Activated naive CD8-positive, alpha-beta T cell treated with anti-CD3 and anti-CD28 coated beads, Interleukin-2, amount 10 ng/mL, durations not matched to agents 7 days and 5 days (primary cell): ENCODE measurements around the gene PIAS1. TPM values are rescaled to one million over a fixed set of nuclear protein-coding genes. Genes with fewer than 3 reads are reported as not detected.
"Not testable (repeated sequence)": the region's sequence is repeated elsewhere in the genome, so short reads cannot be mapped to it uniquely, and the experiment has no call there.

ENCODE experiments used
- ATAC-seq: fragments of 150-1000 bp; cut with Tn5 transposase; one replicate; pipeline ENCODE4 v1.10.0; 2021; ENCODE audit warnings: low read depth, moderate library complexity
- POLR2A ChIA-PET: fragments of 350-600 bp; sonication (Branson Sonifier 250); formaldehyde crosslinking; loops from one replicate; lab custom pipeline; 2021; ENCODE audit warnings: antibody characterized with exemption; lab: Charles Lee
- DNase-seq: peaks from one replicate; pipeline ENCODE4 v3.0.0; 2021
- H3K27ac Mint-ChIP-seq: one replicate; pipeline ENCODE4 v1.8.0; 2022; ENCODE audit warnings: mild to moderate bottlenecking, mixed read lengths
- H3K27me3 Mint-ChIP-seq: one replicate; pipeline ENCODE4 v1.8.0; 2022; ENCODE audit warnings: mild to moderate bottlenecking, moderate library complexity, mixed read lengths
- H3K36me3 Mint-ChIP-seq: one replicate; pipeline ENCODE4 v1.8.0; 2021; ENCODE audit warnings: mild to moderate bottlenecking, mixed read lengths
- H3K4me1 Mint-ChIP-seq: one replicate; pipeline ENCODE4 v1.8.0; 2021; ENCODE audit warnings: mixed read lengths
- H3K4me3 Mint-ChIP-seq: one replicate; pipeline ENCODE4 v1.8.0; 2022; ENCODE audit warnings: mild to moderate bottlenecking, moderate library complexity, mixed read lengths
- H3K9me3 Mint-ChIP-seq: one replicate; pipeline ENCODE4 v1.8.0; 2021; ENCODE audit warnings: mixed read lengths
- total RNA-seq, 2 experiments: library from RNA; stranded (reverse); gene quantifications; one replicate each; pipeline ENCODE4 v1.2.3, GENCODE V29; 2021

Gene PIAS1
- total RNA-seq, 2 experiments from 2014 or later = 53.8 to 54.3 TPM

DNA sequence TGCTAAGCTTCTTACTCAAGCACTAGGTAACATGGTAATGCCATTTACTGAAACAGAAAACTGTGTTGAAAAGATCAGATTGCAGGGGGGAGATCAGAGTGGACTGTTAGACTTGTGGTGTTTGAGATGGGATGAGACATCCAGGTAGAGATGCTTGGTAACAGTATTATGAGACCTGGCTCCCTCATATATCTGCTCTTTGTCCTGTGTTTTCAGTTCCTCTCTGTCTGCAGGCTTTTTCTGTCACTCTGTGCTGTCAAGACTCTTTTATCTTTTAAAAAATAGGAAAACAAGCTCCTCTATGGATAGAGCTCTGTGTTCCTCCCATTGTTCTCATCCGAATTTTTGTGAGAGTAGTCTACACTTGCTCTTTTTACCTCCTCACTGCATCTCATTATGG, 103.0 kb downstream of the PIAS1 start:
- POLR2A ChIA-PET = no interaction called here
- ATAC-seq (no peak), DNase-seq (no peak)

DNA sequence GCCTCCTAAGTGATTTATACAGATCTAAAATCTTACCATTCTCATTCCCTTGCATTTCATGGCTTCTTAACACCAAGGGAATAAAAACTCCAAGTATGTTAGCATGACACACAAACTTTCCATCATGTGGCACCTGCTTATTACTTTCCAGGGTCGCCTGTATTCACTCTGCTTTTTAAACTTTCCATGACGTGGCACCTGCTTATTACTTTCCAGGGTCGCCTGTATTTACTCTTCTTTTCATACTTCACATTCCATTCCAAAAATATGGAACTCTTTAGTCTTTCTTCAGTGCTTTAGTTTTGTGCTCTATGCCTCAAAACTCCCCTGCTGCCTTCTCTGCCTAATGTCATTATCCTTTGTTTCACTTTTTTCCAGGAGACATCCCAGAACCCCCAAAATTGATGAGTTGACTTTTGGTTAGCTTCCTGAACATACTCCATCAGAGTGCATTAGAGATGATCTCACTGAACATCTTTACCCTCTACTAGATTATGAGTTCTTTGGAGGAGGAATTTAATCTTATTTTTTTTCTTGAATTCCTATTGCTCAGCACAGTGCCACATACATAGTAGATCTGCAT, 104.0 kb downstream of the PIAS1 start:
- POLR2A ChIA-PET = no interaction called here
- Mint-ChIP-seq H3K27me3 (no peaks in the 10 kb centered on the region), H3K36me3 (peaks cover 25% of the 10 kb centered on the region), H3K4me1 (peaks cover 2% of the 10 kb centered on the region), H3K4me3 (no peak overlapping the region), H3K9me3 (peaks cover 1% of the 10 kb centered on the region), H3K27ac (no peak overlapping the region)
- no peak for DNase-seq
- ATAC-seq = no peak

More for the DNA sequence above, 103.0 kb downstream of the PIAS1 start:
- H3K4me1 Mint-ChIP-seq = no peaks in the 10 kb centered on the region
- no peaks in the 10 kb centered on the region for H3K9me3 Mint-ChIP-seq
- H3K4me3 Mint-ChIP-seq = no peak overlapping the region
- H3K36me3 Mint-ChIP-seq = peaks cover 24% of the 10 kb centered on the region
- H3K27me3 Mint-ChIP-seq = no peaks in the 10 kb centered on the region
- no peak overlapping the region for H3K27ac Mint-ChIP-seq

DNA sequence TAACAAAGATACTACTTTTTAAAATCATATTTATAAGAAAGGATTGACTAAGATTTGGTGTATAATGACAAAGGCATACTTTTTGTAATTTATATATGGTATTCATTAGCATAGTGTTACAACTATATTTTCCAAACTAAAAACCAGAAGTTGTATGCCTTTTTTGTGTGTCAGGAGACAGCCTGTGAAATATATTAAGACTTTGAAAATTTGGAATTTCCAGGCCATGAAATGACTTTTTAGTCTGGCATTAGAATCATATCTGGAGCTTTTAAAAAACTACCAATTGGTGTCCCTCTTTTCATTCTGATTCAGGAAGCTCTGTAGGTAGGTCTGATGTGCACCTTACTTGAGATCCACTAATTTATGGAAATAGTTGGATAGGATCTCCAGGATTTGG, 109.1 kb downstream of the PIAS1 start:
- Mint-ChIP-seq H3K27ac (no peak overlapping the region), H3K9me3 (peaks cover 1% of the 10 kb centered on the region), H3K36me3 (peaks cover 35% of the 10 kb centered on the region), H3K4me1 (peaks cover 3% of the 10 kb centered on the region), H3K27me3 (no peaks in the 10 kb centered on the region), H3K4me3 (no peak overlapping the region)
- ATAC-seq (no peak), DNase-seq (no peak)
- POLR2A ChIA-PET = no interaction called here

DNA sequence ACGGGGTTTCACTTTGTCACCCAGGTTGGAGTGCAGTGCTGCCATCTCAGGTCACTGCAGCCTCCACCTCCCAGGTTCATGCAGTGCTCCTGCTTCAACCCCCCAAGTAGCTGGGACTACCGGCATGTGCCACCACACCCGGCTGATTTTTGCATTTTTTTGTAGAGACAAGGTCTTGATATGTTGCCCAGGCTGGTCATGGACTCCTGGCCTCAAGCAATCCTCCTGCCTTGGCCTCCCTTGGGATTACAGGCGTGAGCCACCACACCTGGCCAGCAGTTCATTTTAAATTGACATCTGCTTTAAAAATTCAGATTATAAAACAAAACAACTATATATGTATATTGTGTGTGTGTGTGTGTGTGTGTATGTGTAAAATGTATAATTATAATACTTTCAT, 112.7 kb downstream of the PIAS1 start:
- H3K9me3 Mint-ChIP-seq = peaks cover 1% of the 10 kb centered on the region
- no peak for DNase-seq
- ATAC-seq = no peak
- POLR2A ChIA-PET = no interaction called here
- H3K36me3 Mint-ChIP-seq = peaks cover 28% of the 10 kb centered on the region
- H3K4me1 Mint-ChIP-seq = peaks cover 3% of the 10 kb centered on the region
- no peak overlapping the region for H3K27ac Mint-ChIP-seq
- no peak overlapping the region for H3K4me3 Mint-ChIP-seq
- H3K27me3 Mint-ChIP-seq = no peaks in the 10 kb centered on the region

DNA sequence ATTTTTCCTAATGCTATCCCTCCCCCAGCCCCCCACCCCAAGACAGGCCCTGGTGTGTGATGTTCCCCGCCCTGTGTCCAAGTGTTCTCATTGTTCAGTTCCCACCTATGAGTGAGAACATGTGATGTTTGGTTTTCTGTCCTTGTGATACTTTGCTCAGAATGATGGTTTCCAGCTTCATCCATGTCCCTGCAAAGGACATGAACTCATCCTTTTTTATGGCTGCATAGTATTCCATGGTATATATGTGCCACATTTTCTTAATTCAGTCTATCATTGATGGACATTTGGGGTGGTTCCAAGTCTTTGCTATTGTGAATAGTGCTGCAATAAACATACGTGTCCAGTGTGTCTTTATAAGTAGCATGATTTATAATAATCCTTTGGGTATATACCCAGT, 117.9 kb downstream of the PIAS1 start:
- DNase-seq, H3K4me3 Mint-ChIP-seq, H3K4me1 Mint-ChIP-seq, H3K27me3 Mint-ChIP-seq, H3K27ac Mint-ChIP-seq, H3K9me3 Mint-ChIP-seq, POLR2A ChIA-PET, ATAC-seq: not testable (repeated sequence)
- peaks cover 26% of the 10 kb centered on the region for H3K36me3 Mint-ChIP-seq

DNA sequence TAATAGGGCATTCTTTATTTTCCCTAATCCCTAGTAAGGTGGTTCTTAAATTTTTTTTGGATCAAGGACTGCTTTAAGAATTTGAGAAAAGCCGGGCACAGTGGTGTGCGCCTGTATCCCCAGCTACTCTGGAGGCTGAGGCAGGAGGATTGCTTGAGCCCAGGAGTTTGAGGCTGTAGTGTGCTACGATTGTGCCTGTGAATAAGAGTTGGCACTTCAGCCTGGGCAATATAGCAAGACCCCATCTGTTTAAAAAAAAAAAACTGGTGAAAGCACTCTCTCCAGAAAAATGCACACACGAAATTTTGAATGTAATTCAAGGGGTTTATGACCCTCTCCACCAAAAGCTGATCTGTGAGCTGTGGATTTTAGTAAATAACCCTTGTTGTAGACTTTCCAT, 119.0 kb downstream of the PIAS1 start:
- Mint-ChIP-seq H3K4me3 (no peak overlapping the region), H3K27me3 (no peaks in the 10 kb centered on the region), H3K36me3 (peaks cover 31% of the 10 kb centered on the region), H3K4me1 (peaks cover 2% of the 10 kb centered on the region), H3K27ac (no peak overlapping the region), H3K9me3 (no peaks in the 10 kb centered on the region)
- no peak for ATAC-seq
- no peak for DNase-seq
- POLR2A ChIA-PET = no interaction called here

DNA sequence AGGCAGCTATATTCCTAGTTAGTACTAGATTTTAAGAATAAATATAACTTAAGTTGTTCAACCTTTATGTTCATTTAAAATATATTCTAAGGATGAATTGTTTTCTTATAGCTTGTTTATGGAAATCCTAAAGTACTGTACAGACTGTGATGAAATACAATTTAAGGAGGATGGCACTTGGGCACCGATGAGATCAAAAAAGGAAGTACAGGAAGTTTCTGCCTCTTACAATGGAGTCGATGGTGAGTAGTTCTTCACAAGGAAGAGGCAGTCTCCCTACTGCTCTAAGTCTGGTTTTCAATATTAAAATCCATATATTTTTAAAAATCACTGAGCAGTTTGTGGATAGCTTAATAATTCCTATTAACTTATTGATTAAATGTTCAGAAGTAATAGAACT, 121.4 kb downstream of the PIAS1 start:
- no peak overlapping the region for H3K27ac Mint-ChIP-seq
- no peaks in the 10 kb centered on the region for H3K27me3 Mint-ChIP-seq
- ATAC-seq = no peak
- no peak overlapping the region for H3K4me3 Mint-ChIP-seq
- peaks cover 38% of the 10 kb centered on the region for H3K36me3 Mint-ChIP-seq
- DNase-seq = no peak
- H3K9me3 Mint-ChIP-seq = no peaks in the 10 kb centered on the region
- peaks cover 2% of the 10 kb centered on the region for H3K4me1 Mint-ChIP-seq
- POLR2A ChIA-PET = no interaction called here

DNA sequence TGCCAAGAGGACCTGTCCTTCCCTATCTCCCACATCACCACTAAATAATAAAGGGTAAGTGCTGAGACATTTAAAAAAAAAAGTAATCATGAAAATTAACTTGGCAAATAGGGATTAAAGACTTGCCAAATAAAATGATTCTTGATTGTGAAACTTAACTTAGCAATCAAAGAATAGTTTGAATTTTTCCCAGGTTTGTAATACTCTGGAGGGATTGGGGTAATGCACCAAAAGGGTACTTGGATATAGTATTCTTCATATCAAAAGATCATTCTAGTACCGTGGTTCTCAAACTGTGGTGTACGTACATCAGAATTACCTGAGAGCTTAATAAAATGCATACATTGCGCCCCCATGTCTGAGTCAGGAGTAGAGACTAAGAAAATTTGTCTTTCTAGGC, 122.5 kb downstream of the PIAS1 start:
- no peak for DNase-seq
- Mint-ChIP-seq H3K4me3 (no peak overlapping the region), H3K36me3 (peaks cover 41% of the 10 kb centered on the region), H3K27me3 (no peaks in the 10 kb centered on the region), H3K27ac (no peak overlapping the region), H3K9me3 (no peaks in the 10 kb centered on the region), H3K4me1 (peaks cover 2% of the 10 kb centered on the region)
- POLR2A ChIA-PET = interaction anchor here (1.0 kb wide), 1 partner anchor 48 kb away, joined by 3 read pairs; no protein-coding TSS in a partner anchor
- ATAC-seq = no peak

DNA sequence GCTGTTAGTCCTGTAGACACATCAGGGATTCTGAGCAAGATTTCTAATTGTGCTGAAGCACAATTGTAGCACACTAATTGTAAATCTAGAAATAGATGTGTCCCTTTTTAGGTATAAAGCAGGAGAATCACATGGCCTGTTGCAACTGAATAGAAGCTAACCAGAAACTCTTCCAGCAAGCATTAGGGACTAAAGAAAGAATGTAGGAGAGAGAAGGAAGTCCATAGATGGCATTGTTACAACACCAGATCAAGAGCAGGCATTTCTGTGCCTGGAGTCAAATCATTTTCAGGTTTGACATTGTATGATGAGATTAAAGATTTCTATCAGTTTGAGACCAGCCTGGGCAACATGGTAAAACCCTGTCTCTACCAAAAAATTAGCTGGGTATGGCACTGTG, 123.6 kb downstream of the PIAS1 start:
- POLR2A ChIA-PET = no interaction called here

DNA sequence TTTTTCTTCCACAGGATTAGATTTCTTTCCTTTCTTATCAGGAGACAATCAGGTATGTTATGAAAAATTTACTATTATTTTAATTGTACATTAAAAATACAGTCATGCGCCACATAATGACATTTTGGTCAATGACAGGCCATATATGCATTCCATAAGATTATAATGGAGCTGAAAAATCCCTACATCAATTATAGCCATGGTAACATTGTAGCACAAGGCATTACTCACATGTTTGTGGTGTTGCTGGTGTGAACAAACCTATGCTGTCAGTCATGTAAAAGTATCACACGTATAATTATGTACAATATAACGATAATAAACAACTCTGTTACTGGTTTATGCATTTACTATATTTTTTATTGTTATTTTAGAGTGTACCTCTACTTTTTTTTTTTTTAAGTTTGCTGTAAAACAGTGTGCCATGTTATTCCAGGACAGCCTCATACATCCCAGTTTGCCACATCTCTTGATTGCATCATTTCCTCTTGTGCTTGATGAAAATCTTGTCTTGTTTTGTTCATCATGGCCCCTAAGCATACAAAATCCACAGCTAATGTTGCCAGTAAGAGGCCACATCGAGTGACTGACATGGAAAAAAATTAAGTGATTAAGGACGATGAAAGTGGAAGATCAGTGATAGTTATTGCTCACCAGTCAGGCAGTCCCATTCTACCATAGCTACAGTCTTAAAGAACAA, 129.7 kb downstream of the PIAS1 start:
- ATAC-seq (no peak), DNase-seq (no peak)
- Mint-ChIP-seq H3K36me3 (peaks cover 48% of the 10 kb centered on the region), H3K9me3 (no peaks in the 10 kb centered on the region), H3K27ac (no peak overlapping the region), H3K4me1 (peaks cover 4% of the 10 kb centered on the region), H3K4me3 (no peak overlapping the region), H3K27me3 (no peaks in the 10 kb centered on the region)
- POLR2A ChIA-PET = no interaction called here

More for the DNA sequence above, 123.6 kb downstream of the PIAS1 start:
- Mint-ChIP-seq H3K27ac (no peak overlapping the region), H3K36me3 (peaks cover 37% of the 10 kb centered on the region), H3K9me3 (no peaks in the 10 kb centered on the region), H3K4me1 (peaks cover 2% of the 10 kb centered on the region), H3K4me3 (no peak overlapping the region), H3K27me3 (no peaks in the 10 kb centered on the region)
- ATAC-seq (no peak), DNase-seq (no peak)

DNA sequence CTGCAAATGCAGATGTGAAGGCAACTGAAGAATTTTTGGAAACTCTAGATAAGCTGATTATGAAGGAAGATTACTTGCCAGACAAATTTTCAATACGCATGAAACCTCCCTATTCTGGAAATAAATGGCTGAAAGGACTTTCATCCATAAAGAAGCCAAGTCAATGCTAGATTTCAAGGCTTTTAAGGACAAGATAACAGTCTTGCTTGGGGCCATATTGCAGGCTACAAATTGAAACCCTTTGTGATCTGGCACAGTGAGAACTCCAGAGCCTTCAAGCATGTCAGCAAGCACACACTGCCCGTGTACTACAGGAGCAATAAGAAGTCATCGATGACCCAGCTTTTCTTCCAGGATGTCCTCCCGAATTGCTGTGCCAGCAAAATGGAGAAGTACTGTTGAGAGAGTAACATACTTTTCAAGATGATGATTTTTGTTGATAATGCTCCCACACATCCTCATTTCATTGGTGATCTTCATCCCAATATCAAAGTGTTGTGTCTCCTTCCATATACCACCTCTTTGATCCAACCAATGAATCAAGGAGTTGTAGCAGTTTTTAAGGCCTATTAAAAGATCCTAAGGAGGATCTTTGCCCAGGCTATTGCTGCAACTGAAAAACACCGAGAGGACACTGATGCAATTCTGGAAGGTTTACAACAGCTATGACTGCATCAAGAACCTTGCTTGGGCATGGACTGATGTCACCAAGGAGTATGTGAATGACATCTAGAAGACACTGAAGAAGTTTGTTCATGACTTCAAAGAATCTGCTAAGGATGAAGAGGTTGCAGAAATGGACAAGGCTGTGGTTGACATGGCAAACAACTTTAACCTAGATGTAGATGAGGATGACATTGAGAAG, 130.7 kb downstream of the PIAS1 start:
- DNase-seq = no peak
- no peak for ATAC-seq
- Mint-ChIP-seq H3K4me3 (no peak overlapping the region), H3K9me3 (no peaks in the 10 kb centered on the region), H3K27me3 (no peaks in the 10 kb centered on the region), H3K36me3 (peaks cover 49% of the 10 kb centered on the region), H3K4me1 (peaks cover 6% of the 10 kb centered on the region), H3K27ac (peak overlapping the region; percentile 2)
- POLR2A ChIA-PET = no interaction called here

DNA sequence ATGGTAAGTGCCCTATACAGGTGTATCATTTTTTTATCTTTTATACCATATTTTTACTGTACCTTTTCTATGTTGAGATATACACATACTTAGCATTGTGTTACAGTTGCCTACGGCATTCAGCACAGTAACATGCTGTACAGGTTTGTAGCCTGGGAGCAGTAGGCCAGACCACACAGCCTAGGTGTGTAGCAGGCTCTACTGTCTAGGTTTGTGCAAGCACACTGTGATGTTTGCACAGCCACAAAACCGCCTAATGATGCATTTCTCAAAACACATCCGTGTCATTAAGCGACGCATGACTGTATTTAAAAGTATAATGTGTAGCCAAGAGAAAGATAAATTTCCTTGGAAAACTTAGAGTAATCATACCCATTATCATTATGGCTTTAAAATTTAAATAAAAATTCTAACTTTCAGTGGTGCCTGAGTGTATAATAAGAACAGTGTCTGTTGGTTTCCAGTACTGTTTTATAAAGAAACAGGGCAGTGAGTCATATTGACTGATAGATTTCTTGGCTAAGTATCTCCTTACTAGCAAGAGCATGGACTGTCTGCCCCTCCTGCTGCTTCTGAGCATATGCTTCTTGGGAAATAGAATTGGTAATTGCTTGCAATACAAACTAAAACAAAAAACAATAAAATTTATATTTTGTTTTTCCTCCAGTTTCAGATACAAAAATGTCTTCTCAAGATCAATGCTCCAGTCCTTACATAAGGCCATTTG, 132.7 kb downstream of the PIAS1 start:
- POLR2A ChIA-PET = no interaction called here
- no peaks in the 10 kb centered on the region for H3K27me3 Mint-ChIP-seq
- H3K9me3 Mint-ChIP-seq = no peaks in the 10 kb centered on the region
- H3K4me3 Mint-ChIP-seq = no peak overlapping the region
- peaks cover 48% of the 10 kb centered on the region for H3K36me3 Mint-ChIP-seq
- ATAC-seq = no peak
- DNase-seq = no peak
- peaks cover 12% of the 10 kb centered on the region for H3K4me1 Mint-ChIP-seq
- no peak overlapping the region for H3K27ac Mint-ChIP-seq

DNA sequence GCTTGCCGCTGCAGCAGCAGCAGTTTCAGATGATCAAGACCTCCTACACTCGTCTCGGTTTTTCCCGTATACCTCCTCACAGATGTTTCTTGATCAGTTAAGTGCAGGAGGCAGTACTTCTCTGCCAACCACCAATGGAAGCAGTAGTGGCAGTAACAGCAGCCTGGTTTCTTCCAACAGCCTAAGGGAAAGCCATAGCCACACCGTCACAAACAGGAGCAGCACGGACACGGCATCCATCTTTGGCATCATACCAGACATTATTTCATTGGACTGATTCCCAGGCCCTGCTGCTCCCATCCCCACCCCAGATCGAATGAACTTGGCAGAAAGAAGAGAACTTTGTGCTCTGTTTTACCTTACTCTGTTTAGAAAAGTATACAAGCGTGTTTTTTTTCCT, 133.4 kb downstream of the PIAS1 start:
- Mint-ChIP-seq H3K4me1 (peaks cover 12% of the 10 kb centered on the region), H3K27me3 (no peaks in the 10 kb centered on the region), H3K9me3 (no peaks in the 10 kb centered on the region), H3K36me3 (peaks cover 50% of the 10 kb centered on the region), H3K27ac (no peak overlapping the region), H3K4me3 (no peak overlapping the region)
- ATAC-seq (no peak), DNase-seq (no peak)
- POLR2A ChIA-PET = no interaction called here
